NCI-H345 treated with DMSO at 0.1 percent for 48 hours (cell line): ENCODE measurements around the gene HAPLN1.
A peak's percentile ranks its signal among the peaks of the same experiment; 100 is the strongest.
"Not testable (repeated sequence)": the region's sequence is repeated elsewhere in the genome, so short reads cannot be mapped to it uniquely, and the experiment has no call there.

Source experiments
- DNase-seq: peaks from one replicate; lab custom pipeline; 2025; ENCODE audit not compliant: unreplicated experiment; lab: John Stamatoyannopoulos, UW

HAPLN1 gene

DNA sequence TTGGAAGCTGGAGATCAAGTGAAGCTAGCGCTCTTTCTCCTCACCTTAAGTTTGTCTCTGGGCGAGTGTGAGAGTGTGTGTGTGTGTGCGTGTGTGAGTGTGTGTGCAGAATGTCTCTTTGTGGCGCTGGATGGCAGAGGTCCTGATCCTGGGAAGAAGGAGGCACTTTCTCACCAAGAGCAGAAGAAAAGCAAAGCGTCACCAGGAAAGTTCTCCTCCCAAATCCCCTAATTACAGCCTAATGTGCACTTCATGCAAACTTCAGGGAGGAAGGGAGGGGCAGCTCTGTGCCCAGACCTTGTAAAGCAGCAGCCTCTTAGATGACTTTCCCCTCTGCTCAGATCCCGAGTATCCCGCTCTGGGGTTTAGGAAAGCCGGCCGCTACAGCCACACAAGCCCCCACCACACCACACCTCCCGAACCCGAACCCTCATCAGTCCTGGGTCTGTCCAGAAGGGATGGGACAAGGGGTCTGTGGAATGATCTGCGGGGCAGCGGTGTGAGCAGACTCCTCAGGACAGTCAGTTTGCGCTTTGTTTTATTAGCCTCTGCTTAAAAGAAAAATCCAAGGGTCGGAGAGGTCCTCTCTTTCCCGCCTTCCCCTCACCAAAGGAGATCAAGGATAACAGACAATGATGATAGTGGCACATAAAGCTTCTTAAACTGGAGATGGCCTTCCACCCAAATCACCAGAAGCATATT, at the start of gene HAPLN1:
Gene HAPLN1, minus strand, starts transcription at position 20 of the 702 bp plus-strand sequence. CDS start 47,332 bp downstream, outside the sequence.
- no peak for DNase-seq

DNA sequence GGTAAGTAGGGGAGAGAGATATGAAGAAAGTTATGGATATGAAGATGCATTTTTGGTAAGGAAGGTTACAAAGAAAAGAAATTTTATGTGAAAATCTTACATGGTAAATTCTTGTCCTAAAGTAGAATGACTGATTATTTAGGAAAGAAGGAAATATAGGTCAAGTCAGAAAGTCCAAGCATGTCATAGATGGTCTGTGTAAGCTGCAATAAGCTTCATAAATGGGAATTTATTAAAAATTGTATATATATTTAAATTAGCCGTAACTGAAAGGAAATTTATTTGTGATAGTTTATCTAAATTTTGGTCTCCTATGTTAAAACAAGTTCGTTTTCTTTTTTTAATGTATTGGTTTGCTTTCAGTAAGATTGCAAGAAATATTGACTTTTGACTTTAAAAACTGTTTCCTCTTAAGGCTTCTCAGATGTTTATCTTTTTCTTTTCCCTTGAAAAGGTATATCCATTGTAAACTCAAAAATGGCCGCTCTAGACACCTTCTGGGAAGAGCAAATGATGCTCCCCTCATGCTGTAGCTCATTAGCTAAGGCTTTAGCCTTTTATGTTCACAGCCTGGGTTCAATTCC, 46.8 kb upstream of the HAPLN1 start:
- no peak for DNase-seq

DNA sequence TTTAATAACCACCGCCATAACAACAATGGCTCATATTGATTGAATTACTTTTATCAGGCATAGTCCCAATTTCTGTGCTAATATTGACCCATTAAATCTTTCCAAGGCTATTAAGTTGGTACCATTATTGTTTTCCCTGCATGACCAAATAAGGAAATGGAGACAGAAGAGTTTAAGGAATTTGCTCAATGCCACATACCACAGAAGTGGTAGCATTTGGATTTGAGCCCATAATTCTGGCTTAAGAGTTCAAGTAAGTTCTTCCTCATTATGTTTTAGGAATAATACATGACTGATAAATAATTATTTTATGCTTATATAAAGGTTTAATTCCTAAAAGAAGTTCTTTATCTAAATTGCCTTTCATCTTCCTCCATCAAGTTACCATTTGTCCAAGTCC, 43.4 kb upstream of the HAPLN1 start:
- DNase-seq, result no peak

DNA sequence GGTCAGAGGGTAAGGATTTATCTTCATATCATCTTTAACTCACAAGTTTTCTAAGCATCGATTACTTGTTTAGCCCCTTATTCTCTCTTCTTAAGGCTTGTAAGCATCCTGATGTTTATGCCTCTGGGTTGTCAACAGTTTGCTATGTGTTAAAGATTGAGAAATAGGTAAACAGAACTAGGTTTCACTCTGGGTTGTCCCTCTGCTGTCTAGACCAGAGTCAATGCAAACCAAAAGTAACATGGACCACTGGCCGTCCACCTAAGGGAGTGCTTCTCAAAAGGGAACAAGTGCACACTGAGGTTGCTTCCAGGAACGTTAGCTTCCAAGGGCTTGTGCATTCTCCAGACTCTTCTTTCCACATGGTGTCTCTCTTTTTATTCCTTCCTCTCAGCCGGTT, 39.9 kb upstream of the HAPLN1 start:
- no peak for DNase-seq

DNA sequence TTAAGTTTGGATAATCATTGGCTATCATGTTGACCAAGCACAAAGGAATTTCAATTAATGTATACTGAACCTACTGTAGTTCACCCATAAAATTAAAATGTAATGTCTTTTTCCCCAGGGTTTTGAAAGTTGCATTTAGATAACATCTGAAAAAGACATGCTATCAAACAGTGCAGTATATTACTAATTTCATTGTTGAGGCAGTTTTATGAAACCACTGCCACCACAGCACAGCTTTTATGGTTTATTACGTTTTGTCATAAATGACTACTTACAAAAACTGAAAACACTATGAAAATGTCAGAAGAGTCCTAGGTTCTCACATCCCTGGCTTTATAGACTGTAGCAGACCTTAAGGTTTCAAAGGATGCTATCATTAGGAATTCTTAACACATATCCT, 32.0 kb upstream of the HAPLN1 start:
- DNase-seq, result no peak

DNA sequence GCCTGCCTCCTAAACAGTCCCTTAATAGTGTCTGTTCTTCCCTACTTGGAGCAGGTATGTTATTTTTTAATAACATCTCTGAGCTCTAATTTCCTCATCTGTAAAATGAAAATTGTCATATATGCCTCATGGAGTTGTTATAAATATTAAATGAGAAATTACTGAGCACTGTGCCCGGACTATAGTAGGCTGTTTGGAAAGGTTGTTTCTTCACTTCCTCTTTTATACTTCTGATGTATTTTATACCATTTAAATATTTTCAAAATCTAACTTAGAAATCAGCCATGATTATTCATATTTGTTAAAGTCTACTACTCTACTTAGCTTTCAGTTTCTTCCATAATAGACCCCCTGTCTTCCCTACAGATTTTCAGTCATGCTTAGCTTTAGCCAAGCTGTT, 30.5 kb upstream of the HAPLN1 start:
- no peak for DNase-seq

DNA sequence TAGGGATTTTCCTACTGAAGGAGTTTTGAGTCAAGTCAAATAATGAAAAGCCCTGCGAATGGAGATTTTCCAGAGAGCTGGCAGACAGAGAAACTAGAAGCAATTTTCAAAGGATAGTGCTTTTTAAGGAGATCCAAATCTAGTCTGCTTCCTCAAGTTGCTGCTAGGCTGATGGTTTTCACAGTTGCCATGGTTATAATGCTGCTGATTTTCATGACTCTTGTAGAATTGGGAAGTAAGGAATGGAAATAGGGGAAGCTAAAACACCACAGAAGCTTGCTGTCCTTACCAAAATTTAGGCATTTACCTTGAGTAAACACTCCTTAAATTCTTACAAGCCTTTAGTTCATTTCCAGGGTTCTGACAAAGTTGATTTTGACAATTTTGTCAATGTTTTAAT, 30.1 kb upstream of the HAPLN1 start:
- no peak for DNase-seq

DNA sequence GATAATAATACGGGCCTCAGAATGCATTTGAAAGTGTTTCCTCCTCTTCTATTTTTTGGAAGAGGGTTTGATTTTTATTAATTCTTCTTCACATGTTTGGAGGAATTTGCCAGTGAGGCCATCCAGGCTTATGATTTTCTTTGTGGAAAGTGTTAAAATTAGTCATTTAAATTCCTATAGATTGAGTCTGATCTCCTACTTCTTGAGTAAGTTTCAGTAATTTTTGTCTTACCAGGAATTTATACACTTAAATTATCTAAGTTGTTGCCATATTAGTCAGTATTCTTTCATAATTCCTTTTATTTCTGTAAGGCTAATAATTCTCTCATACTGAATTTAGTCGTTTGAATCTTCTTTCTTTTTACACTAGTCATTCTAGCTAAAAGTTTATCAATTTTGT, 25.2 kb upstream of the HAPLN1 start:
- no peak for DNase-seq

DNA sequence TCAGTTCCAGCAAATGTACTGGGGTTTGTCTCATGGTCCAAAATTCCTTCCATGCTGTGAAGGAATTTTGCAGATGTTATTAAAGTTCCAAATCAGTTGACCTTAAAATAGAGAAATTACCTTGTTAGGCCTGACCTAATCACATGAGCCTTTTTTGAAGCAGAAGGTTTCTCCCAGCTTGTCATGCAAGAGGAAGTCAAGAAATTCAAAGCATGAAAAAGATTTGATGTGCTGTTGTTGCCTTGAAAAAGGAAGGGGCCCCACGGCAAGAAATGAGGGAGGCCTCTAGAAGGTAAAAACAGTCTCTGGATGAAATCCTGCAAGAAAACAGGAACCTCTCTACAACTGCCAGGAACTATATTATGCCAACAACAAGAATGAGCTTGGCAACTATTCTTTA, 24.2 kb upstream of the HAPLN1 start:
- DNase-seq, result no peak

DNA sequence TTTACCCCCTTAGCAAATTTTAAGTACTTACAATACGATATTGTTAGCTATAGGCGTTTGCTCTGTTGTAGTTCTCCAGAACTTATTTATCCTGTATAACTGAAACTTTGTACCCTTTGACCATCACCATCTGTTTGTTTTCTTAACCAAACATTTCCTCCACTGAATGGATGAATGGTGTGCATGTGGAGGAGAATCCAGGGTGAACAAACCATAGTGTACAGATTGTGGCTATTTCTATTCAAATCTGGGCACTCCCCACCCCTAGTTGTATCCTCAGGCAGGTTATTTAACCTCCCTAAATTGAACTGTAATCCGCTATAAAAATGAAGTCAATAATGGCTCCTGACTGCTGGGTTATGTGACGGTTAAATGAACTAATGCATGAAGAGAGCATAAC, 21.4 kb upstream of the HAPLN1 start:
- no peak for DNase-seq

DNA sequence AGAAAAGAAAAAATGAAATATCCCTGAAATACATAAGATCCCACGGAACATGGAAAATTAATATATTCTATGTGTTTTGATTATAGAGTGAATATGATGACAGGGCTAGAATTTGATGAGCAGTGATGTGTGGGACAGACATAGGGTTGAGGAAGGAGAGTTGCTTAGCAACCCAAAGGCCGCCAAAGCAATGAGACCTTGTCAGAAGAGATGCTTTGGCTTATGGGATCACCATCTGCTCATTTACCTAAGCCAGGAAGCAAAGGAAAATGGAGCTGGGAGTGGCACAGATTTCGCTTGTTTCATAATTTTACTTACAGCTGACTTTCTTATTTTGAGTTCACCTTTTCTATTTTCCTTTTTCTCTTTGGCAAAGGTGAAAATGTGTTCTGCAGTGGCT, 20.9 kb upstream of the HAPLN1 start:
- DNase-seq, result no peak

DNA sequence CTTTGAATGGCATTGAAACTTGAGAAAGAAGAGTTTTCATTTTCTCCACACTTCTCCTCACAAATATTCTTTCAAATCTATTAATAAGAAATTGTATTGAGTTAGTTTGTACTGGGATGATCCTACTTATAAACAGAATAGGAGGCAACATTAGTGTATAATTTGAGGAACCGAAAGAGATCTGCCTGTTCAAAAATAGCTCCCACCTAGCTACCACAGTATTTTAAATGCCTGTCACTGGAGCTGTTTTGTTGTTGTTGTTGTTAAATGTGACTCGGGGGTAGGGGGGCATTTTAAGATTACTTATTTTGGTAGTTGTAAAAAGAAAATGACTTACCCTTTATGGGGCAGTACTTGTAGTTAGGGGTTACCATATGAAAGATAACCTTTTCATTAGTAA, 20.1 kb upstream of the HAPLN1 start:
- no peak for DNase-seq

DNA sequence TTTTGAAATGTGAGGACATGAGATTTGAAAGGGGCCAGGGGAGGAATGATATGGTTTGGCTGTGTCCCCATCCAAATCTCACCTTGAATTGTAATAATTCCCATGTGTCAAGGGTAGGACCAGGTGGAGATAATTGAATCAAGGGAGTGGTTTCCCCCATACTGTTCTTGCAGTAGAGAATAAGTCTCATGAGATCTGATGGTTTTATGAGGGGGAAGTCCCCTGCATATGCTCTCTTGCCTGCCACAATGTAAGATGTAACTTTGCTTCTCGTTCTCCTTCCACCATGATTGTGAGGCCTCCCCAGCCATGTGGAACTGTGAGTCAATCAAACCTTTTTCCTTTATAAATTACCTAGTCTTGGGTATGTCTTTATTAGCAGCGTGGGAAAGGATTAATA, 15.5 kb upstream of the HAPLN1 start:
- not testable (repeated sequence) for DNase-seq

DNA sequence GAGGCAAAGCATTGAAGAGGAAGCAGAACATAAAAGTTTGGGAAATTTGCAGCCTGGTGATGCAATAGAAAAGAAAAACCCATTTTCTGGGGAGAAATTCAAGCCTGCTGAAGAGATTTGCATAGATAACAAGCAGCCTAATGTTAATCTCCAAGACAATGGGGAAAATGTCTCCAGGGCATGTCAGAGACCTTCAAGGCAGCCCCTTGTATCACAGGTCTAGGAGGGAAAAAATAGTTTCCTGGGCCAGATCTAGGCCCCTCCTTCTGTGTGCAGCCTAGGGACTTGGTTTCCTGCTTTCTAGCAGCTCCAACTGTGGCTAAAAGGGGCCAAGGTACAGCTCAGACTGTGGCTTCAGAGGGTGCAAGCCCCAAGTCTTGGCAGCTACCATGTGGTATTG, 14.4 kb upstream of the HAPLN1 start:
- DNase-seq, result not testable (repeated sequence)

DNA sequence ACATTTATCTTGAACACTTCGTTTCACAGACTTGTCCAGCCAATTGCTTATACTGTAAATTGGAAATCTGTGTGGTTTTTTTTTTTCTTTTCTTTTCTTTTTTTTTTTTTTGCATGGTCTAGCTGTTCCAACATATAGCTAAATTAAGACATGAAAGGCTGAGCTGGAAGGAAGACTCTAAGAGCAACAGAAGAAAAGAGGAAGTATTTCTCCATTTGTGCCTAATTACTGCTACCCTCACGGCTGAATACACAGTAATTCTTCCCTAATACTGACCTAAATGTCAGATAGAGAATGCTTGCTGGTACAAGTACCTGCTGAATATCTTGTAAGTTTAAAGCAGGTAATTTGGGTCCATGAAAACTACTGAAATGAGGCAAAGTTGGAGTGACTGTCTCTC, 11.0 kb upstream of the HAPLN1 start:
- DNase-seq, result no peak

DNA sequence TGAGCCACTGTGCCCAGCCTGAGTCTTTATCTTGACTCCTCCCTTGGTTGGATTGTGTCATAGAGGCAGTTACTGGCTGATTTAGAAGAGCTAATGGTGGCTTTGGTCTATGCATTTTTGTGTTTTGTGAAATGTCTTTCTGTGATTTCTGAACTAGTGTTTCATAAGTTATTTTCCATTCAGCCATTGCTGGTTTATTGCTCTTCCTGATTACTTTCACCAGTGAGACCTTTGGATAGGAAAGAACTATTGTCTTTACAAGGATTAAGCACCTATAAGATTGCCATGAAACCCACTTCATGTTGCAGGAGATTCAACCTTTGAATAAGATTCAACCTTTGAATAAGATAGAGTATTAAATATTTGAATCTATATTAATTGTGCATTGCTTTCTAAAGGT, 8.7 kb upstream of the HAPLN1 start:
- no peak for DNase-seq

DNA sequence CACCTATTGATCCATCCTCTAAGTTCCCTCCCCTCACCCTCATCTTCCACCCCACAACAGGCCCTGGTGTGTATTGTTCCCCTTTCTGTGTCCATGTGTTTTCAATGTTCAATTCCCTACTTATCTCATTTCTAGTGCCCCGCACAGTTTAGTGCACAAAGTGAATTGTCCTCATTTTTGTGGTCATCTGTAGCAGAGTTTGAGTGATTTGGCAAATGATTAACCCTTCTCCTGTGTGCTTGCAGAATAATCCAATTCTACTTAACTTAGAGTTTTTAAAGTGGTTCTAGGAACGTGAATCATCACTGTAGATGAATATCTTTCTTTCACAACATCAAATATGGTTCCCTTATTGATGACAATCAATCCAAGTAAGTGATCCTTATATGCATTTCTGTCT, 6.3 kb upstream of the HAPLN1 start:
- DNase-seq, result no peak

DNA sequence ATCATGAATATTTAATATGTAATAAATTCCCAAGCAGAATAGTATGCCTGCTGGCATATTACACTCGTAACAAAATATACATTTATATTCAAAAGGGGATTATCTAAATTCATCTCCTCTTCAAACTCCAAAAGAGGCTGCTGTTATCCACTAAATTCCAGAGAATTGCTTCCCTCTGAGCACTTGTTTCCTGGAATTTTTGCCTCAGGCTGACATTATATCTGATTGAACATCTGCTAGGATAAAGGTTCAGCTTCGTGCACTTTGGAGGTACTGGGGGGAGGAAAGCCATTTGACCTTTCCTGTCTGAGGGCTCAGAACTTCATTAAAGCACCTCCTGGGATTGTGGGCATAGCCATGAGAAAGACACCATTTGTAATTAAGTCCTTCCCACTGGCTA, 4.3 kb upstream of the HAPLN1 start:
- DNase-seq, result no peak

DNA sequence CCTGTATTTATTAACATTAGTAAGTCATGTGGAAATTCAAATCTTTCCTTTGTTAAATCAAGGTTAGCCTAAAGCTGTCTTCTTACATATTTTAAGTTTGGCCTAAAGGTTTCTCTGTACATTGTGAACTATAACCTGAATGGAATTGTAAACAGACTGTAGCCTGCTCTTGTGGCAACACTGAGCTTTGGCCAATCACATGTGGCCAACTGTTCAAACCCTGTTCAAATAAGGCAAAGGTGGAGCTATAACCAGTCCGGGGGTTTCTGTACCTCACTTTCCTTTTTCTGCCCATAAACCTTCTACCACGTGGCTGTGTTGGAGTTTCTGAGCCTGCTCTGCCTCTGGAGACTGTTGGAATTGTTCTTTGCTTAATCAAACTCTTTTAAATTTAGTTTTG, 3.3 kb upstream of the HAPLN1 start:
- DNase-seq, result no peak

DNA sequence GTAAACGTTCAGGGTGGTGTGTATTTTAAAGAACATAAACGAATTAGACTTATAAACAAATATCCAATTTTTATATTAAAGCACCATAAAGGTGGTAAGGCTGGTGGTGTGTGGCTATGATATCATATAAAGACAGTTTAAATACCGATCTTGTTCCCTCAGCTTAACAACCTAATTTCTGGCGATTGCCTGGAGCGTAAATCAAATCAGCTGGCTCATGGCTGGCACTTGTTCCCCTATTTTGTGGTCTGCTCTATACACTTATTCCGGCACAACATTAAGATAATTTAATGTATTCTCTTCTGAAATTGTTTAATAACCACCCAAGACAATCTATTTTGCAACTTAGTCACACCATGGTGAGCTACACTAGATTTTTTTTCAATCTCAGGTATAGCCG, 2.4 kb upstream of the HAPLN1 start:
- DNase-seq, result no peak

DNA sequence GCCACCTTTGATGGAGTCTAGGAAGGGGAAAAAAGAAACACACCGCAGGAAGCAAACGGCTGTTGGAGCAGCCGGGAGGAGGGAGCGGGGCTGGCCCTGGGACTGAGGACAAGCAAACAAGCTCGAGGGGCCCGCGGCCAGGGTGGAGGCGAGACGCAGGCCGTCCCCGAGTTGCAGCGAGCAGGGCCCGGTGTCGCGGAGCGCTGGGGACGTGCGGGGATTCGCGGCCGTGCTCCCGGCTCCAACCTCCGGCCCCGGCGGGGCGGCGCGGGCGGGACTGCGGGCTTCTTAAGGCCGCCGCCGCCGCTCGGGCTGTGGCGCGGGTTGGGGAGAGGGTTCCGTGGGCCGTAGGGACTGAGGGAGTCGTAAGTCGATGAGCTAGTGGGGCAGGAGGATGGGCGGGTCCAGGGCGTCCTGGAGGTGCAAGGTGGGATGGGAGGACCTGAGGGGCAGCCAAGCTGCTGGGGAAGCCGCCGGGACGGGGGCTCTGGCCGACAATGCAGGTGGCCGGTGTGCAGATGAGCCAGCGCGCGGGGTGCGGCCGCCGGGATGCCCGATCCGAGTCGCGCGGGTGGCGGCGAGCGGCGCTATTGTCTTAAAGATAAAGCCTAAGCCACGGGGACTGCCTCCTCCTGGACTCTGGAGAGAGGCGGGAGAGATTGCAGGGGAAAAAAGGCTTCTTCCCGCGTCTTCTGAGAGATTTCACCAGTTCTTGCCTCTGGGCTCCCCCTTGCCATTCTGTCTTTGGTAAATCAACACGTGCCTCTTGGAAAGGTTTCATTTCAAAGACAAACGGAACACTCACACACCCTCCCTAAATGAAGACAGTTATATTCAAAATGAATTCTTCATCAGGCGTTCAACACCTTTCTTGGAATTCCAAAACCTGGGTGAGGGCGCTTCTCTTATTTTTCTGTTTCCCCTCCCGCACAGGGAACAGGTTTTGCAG, 1.6 kb upstream of the HAPLN1 start:
- DNase-seq, result peak; percentile 59

DNA sequence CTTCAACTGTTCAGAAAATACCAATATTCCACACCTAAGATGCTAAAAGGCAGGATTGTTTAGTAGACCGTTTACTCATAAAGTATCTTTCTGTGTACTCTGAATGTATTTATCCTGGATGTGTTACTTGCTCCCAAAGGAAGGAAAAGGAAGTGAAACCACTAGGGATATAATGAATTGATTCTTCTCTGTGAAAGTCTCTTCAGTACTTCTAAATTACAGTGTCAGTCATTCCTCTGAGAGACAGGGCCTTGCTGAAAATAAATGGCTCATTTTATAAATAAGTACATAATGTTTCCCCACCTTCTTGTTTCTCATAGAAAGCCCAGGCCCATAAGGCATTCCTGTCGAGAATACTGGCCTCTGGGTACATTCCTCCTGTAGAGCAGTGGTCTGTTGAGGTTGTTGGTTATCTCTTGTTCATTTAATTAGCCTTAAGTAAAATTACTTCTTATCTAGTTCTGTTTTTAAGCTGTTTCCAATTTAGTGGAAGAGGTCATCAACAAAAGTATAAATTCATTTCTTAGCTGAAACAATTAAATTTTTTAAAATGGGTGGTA, 1.6 kb downstream of the HAPLN1 start:
- no peak for DNase-seq
